ENCODE data around the gene EVI2A.
"Not testable (repeated sequence)": the region's sequence is repeated elsewhere in the genome, so short reads cannot be mapped to it uniquely, and the experiment has no call there.

The EVI2A gene, protein sequence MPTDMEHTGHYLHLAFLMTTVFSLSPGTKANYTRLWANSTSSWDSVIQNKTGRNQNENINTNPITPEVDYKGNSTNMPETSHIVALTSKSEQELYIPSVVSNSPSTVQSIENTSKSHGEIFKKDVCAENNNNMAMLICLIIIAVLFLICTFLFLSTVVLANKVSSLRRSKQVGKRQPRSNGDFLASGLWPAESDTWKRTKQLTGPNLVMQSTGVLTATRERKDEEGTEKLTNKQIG

DNA sequence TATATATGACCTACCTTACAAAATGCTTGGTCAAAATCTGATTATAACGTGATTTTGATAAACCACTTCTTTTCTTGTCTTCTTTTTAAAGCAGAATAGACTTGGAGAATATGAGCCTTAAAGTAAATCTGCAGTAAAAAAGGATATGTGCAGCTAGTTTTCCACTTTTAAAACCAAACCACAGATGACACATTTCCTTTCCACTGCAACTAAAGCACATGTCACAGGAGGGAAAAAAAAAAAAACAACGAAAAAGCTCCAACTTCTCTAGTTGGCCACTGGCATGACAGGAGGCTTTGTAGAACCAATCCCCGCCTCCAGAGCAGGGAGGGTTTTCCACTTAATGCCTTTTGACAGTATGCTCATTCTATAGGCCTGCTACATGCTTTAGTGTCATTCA, at the start of gene EVI2A:
TSS of gene EVI2A (minus strand) at position 142 of the 400 bp plus-strand sequence. CDS start 2,609 bp downstream, outside the sequence.
- no peak for DNase-seq (ENCODE audit: low read depth)

DNA sequence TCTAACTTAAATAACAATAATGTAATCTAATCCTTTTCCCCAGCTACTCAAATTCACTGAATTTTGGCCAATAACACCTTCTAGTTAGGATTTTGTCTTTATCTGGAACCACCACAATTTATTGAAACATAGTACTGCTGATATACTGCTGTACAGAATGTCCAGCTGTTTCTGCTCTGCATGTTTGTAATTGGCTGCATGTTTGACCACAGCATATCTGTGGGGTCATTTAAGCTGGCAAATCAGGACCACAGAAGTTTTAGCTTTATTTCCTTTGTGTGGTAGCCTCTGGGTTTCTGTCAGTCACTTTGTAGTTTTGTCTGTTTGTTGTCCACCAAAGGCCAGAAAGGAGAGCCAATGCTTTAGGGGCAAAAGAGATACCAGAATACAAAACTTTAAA, 47.8 kb upstream of the EVI2A start:
- no peak for DNase-seq (ENCODE audit: low read depth)

DNA sequence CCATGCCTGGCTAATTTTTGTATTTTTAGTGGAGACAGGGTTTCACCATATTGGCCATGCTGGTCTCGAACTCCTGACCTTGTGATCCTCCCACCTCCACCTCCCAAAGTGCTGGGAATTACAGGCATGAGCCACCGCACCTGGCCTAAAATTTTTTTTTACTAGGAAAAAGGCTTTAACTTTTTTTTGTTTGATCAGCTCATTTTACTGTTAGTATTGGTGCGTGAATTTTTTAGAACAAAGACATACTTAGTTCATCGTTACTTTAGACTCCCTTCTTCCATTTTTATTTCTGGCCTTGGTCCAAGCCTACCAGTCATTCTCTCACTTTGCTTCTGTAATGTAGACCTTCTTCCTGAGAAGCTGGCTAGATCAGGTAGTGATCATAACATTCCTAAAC, 44.7 kb upstream of the EVI2A start:
- DNase-seq (ENCODE audit: low read depth): no peak

DNA sequence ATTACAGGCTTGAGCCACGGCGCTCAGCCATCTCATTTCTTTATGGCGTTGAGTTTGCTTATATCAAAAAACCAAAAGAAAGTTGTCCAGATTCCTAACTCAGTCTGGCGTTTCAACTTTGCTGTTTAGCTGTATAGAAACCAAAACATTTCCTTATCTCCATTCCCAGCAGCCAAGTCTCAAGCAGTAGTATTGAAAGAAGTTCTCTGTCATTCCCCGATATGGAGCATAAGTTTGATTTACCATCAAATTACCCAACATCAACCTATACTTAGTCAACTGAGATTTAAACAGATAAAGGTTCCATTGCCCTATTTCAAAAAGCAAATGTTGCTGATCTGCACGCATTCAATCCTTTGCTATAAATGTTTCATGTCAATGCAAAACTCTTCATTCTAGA, 42.6 kb upstream of the EVI2A start:
- DNase-seq (ENCODE audit: low read depth): no peak

DNA sequence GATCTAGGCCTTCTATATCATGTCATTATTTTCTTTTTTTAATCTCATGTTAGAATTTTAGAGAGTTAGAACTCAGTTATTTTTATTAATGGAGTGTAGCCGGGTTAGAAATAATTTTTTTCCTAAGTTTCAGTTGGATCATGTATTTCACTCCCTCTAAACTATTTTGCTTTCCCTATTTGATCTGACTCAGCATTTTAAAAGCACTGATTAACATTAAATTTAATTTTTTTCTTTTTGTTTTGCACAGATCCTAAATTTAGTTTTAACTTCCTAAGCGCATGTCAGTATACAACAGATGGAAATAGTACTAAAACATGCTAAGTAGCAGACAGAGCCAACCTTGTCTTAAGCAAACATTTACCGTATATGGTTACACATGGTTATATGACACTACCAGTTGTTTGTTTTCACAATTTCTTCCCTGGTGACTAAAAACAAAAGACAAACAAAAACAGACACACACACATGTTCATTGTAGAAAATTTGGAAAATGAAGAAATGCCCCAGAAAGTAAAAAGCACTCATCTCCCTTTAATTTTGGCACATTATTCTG, 36.5 kb upstream of the EVI2A start:
- DNase-seq (ENCODE audit: low read depth): no peak

DNA sequence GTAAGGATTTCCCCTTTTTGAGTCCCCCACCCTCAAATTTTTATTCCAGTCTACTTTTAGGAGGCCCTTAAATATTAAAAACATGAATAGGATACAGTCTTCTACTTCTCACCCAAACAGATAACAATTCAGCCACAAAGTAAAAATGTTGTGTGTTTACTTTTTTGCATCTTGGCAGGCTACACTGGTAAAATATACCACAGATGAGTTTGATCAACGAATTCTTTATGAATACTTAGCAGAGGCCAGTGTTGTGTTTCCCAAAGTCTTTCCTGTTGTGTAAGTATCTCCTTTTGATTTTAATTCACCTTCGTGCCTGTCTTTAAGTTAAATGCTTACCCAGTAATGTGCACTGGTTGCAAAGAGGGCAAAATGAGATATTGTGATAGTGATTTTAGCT, 35.7 kb upstream of the EVI2A start:
- no peak for DNase-seq (ENCODE audit: low read depth)

DNA sequence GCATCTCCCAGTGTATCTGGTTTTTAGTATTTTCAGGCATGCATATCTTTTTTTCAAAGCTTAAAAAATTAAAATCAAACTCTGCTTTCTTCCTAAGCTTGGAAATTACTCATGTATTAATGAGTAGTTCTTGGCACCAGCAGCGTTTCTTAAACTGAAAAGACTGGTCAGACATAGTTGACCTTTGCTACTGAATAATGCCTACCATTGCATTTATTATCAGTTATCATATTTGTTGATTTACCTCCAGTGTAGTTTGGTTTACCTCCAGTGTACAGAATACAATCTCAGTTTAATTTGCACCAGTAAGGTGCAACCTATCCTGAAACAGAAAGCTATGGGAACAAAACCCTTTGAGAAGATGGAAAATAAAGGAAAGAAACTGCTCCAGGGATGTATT, 34.5 kb upstream of the EVI2A start:
- DNase-seq (ENCODE audit: low read depth): no peak

DNA sequence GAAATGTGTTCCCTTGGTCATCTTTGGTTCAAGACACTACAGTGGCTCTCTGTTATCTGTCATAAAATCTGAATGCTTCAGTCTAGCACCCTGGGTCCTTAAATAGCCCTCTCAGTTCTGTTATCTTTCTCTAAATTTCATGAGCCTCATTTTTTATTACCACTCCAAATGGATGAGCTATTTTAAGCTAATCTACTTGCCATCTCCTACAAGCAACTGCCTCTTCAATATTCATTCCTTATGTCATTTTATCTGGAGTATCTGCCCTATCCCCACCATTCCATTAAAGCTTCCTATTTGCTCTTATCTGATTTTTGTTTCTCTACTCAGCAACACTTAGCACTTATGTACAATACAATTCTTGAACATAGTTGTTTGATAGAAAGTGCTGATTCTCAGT, 28.0 kb upstream of the EVI2A start:
- DNase-seq (ENCODE audit: low read depth): no peak

DNA sequence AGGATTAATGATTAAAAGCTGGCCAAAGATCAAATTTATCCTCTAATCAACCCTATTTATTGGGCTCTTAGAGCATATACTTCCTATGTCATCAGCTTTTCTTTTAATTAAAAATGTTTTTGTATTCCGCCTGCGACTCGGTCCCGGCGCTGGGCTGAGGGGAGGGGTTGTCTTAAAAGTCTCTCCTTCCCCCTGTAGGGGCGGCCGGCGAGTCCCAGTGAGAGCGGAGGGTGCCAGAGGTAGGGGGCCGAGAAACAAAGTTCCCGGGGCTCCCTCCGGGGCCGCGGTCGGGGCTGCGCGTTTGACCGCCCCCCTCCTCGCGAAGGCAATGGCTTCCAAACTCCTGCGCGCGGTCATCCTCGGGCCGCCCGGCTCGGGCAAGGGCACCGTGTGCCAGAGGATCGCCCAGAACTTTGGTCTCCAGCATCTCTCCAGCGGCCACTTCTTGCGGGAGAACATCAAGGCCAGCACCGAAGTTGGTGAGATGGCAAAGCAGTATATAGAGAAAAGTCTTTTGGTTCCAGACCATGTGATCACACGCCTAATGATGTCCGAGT, 23.8 kb upstream of the EVI2A start:
- DNase-seq (ENCODE audit: low read depth): not testable (repeated sequence)

DNA sequence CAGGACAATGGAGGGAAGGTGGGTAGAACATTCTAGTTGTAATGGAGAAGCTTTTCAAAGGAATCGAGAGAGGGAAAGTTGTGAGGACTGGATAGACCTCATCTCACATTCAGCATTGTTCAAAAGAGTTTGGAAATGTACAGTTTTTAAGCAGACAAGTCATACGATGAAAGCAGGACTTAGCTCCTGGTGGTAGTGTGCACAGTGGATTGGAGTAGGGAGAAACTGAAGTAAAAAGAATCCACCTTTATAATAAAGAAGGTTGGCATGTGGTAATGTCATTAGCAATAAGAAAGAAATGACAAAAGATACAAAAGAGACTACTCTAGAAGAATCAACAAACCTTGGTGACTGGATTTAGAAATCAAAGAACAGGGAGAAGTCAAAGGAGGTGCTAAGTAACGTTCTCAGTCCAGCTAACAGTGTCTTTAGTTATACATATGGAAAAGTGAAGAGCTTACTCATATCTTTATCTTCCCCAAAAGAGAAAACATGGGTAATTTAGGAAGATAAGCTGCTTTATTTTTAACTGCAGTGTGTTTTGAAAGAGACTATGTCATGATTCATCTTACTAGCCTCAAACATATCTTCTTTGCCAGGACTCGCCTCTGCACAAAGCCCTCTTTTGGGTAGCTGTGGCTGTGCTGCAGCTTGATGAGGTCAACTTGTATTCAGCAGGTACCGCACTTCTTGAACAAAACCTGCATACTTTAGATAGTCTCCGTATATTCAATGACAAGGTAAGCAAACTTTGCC, 18.7 kb upstream of the EVI2A start:
- DNase-seq (ENCODE audit: low read depth): no peak

DNA sequence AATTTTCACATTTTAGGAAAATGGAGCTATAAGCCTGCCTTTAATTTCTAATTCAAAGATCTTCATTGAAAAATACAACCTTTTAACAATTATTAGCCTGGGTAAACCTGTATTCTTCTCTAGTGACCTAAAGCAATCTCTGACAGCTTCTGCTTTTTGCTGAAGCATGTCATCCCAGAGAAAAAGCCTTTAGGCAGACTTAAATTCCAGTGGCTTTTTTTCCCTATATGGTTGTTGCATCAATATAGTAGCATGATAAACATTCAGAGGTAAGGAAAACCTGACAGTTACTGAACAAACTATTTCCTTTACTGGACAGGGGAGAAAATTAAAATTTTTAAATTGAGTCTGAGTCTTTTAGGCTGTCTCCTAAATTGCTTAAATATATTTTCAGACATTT, 7.8 kb upstream of the EVI2A start:
- no peak for DNase-seq (ENCODE audit: low read depth)

DNA sequence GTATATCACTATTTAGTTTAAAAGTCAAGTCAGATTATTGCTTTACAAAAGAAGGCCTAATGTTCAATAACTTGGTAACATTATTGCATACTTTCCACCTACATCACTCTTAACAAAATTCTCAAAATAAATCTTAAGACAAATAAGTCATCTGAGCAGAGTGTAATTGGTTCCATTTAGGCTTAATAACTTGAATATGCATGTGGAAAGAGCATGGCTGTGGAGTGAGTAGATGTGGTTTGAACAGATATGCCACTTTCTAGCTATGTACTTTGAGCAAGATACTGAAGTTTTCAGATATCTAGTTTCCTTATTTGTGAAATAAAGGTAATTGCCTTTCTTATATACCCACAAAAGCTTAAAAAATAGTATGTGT, 6.7 kb upstream of the EVI2A start:
- DNase-seq (ENCODE audit: low read depth): no peak

DNA sequence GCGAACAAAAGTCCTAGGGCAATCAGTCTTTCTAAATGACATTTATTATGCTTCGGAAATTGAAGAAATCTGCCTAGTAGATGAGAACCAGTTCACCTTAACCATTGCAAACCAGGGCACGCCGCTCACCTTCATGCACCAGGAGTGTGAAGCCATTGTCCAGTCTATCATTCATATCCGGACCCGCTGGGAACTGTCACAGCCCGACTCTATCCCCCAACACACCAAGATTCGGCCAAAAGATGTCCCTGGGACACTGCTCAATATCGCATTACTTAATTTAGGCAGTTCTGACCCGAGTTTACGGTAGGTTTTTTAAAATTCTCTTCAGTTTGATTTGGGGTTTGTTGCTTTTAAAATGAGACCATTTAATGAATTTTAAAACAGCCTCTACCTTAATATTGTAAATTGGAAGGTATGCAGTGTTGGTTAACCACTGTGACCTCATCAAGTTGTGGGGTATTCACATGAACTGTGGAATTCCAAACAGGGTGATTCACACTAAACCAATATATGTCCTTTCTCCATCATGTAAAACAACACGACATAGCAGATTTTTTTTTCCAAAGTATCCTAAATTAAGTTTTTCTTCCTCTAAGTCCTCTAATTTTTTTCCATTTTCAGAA, 6.2 kb upstream of the EVI2A start:
- DNase-seq (ENCODE audit: low read depth): peak; percentile 16

DNA sequence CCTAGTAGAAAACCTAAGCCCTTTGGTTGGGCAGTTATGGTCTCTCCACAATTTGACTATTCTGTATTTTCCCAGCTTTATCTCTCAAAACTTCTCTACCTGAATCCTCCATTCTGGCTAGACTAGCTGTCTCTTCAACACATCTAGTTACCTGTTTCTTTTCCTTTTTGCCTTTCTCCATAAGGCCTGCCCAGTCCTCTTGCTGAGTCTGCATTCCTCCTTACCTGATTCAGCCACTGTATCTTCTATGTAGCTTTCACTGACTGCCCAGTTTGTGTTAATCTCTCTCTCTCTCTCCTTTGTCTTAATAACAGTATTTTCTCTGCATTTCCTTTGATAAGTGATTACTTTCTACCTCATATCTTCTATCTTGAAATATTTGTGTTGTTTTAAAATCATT, 2.1 kb upstream of the EVI2A start:
- DNase-seq (ENCODE audit: low read depth): no peak

DNA sequence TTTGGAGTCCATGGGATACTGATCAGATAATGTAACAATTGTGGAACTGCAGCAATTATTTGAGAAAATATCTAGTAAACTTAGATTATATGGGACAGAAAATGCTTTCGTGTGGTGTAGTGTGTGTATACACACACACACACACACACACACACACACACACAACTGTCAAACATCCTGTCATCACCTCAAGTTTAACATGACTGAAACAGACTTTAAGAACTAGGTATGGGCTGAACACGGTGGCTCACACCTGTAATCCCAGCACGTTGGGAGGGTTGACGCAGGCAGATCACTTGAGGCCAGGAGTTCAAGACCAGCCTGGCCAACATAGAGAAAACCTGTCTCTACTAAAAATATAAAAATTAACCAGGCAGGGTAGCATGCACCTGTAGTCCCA, 544 bp upstream of the EVI2A start:
- DNase-seq (ENCODE audit: low read depth): no peak

DNA sequence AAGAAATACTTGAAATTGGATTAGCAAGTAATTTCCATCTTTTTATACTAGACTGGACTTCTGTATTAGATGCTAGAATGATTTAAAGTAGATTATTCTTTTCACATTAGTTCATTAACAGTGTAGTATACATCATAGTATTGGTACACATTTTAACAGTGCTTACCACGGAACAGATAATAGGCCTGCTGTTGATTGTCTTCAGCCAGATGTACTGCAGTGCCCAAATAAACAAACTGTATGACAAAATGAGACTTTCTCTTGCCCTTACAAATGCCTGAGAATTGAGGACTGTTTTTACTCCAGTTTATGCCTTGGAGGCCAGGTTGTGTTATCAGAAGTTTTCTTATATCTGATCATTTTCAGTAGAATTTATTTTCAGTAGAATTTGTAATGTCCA, 631 bp downstream of the EVI2A start:
- no peak for DNase-seq (ENCODE audit: low read depth)

DNA sequence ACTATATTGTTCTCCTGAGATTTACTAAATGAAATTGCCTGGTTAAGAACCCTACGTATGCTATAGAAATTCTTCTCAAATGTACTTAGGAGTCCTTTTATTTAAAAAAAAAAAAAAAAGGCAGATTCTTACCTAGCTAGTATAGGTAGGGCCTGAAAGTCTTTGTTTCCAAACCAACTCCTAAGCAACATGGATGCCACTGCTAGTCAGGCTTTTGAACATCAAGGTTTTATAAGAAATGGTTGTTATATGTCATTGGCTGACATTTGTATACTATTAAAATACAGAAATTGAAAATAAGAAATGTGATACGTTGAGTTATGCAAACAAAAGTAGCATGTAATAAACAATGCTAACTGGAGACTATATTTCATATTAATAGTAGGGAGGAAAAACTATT, 1.2 kb downstream of the EVI2A start:
- DNase-seq (ENCODE audit: low read depth): no peak

DNA sequence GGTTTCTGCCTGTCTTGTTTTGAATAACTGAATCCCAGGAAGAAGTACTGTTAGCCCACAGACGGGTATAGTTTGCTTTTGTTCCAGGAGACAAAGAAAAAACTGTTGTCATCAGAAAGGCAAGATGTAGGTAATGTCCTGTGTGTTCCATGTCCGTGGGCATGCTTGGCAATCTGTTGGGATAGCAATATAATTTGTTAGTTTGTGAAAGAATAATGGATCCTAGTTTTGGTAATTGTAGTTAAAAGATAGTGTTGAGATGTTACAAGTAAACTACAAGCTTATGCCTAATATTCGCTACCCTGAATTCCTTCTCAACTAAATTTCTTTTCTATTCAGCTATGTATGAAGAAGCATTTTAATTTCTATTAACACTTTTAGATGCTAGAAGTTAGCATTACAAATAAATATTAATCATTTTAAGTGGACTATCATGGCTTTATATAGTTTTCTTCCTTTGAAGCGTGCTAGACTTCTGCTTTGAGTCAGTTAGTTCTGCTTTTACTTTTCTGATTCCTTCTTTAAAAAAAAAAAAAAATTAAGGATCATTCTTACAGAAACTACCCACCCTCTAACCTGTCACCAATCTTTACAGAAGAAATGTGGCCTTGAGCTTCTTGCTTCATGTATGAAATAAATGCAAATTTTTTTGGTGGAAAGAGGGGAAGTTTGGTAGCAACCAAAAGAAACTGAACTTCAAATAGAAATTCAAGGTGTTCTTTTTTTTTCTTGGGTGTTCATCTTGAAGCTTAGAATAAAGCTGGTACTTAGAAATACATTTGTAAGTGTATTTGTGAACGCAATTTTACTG, 2.4 kb downstream of the EVI2A start:
- no peak for DNase-seq (ENCODE audit: low read depth)

DNA sequence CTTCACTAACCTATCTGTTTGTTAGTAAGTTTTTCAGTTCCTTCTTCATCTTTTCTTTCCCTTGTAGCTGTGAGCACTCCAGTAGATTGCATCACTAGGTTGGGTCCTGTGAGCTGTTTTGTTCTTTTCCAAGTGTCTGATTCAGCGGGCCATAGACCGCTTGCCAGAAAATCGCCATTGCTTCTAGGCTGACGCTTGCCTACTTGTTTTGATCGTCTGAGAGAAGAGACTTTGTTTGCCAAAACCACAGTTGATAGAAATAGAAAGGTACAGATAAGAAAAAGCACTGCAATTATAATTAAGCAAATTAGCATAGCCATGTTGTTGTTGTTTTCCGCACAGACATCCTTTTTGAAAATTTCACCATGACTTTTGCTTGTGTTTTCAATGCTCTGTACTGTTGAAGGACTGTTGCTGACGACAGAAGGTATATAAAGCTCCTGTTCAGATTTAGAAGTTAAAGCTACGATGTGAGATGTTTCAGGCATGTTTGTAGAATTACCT, 3.1 kb downstream of the EVI2A start:
- DNase-seq (ENCODE audit: low read depth): peak; percentile 74

DNA sequence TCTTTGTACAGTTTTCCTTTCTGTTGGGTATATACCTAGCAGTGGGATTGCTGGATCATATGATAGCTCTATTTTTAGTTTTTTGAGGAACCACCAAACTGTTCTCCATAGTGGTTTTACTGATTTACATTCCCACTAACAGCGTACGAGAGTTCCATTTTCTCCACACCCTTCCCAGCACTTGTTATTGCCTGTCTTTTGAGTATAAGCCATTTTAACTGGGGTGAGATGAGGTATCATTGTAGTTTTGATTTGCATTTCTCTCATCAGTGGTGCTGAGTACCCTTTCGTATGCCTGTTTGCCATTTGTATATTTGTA, 6.7 kb downstream of the EVI2A start:
- no peak for DNase-seq (ENCODE audit: low read depth)

DNA sequence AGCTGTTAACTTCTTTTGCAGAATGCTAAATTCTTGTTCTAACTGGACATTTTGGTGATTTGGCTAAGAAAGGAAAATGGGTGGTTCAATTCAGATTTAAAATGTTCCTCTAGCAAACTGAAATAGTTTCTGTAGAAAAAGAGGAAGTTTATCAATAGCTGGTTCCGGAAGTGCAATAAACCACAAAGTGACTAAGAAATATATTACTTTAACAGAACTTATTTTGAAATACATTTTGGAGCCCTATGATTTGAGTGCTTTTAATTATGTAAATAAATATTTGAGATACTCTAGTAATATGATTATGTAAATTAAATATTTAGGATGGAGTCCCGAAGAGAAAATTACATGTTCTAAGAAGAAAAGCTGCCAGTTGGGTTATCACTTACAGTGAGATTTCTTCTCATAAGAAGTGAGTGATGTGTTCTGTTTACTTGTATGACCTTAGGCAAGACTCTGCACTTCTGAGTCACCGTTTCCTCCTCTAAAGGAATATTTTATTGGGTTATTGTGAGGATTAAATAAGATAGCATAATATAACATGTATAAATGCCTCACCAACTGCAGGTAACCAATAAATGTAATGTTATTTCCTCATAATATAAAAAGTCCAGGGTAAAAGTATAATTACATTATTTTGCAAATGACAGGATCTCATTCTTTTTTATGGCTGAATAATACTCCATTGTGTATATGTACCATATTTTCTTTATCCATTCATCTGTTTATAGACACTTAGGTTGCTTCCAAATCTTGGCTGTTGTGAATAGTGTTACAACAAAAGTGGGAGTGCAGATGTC, 7.2 kb downstream of the EVI2A start, which contains the start of gene EVI2B:
TSS of gene EVI2B (minus strand) at position 73 of the 800 bp plus-strand sequence. CDS start 8,445 bp downstream, outside the sequence.
- peak; percentile 18 for DNase-seq (ENCODE audit: low read depth)
